Upper lobe of left lung (tissue), 6 donors: Measurements from ENCODE around the gene S1PR4. TPM values are rescaled to one million over a fixed set of nuclear protein-coding genes. Genes with fewer than 3 reads are reported as not detected.

ENCODE experiments used
- ATAC-seq, 2 donors: fragments of 200-7000 bp; cut with Tn5 transposase; one replicate each; pipeline ENCODE4 v1.9.1; 2022; ENCODE audit warnings: mild to moderate bottlenecking in 2 of 2, moderate library complexity in 2 of 2; ENCODE audit not compliant: low FRiP score in 2 of 2
- DNase-seq, 2 donors: peaks; one replicate each; pipeline ENCODE4 v3.0.0-alpha.2; 2019 to 2020
- H3K27ac ChIP-seq, 4 donors: fragments of 200-600 bp; sonication (generic); one replicate each; pipeline ENCODE4 v1.5.1; 2016 to 2019
- H3K27me3 ChIP-seq, 4 donors: fragments of 200-600 bp; sonication (generic); one replicate each; pipeline ENCODE4 v1.5.1; 2017 to 2019
- H3K36me3 ChIP-seq, 4 donors: fragments of 200-600 bp; sonication (generic); one replicate each; pipeline ENCODE4 v1.5.1; 2016 to 2019
- H3K4me1 ChIP-seq, 4 donors: fragments of 200-600 bp; sonication (generic); one replicate each; pipeline ENCODE4 v1.5.1; 2018 to 2019
- H3K4me3 ChIP-seq, 4 donors: fragments of 200-600 bp; sonication (generic); one replicate each; pipeline ENCODE4 v1.5.1; 2017 to 2019; ENCODE audit warnings: mild to moderate bottlenecking in 2 of 4, moderate library complexity in 1 of 4
- H3K9me3 ChIP-seq, 4 donors: fragments of 200-600 bp; sonication (generic); one replicate each; pipeline ENCODE4 v1.5.1; 2018 to 2019
- CTCF ChIP-seq, 6 experiments: fragments of 450-650 bp in 4 of 6; fragments of 200-600 bp in 2 of 6; sonication (generic) in 2 of 6; IDR thresholded peaks; one replicate each; pipeline ENCODE4 v1.5.1; 2016 to 2019; ENCODE audit warnings: antibody characterized with exemption in 6 of 6
- EP300 ChIP-seq, 4 donors: sonication (generic); formaldehyde crosslinking; IDR thresholded peaks; one replicate each; pipeline ENCODE4 v1.5.1; 2017; ENCODE audit warnings: antibody characterized with exemption in 4 of 4, control low read depth in 2 of 4
- POLR2A ChIP-seq, 4 donors: fragments of 450-650 bp; IDR thresholded peaks; one replicate each; pipeline ENCODE4 v1.5.1; 2016 to 2017; ENCODE audit warnings: antibody characterized with exemption in 4 of 4, mild to moderate bottlenecking in 2 of 4
- POLR2AphosphoS5 ChIP-seq, 2 donors: sonication (generic); formaldehyde crosslinking; IDR thresholded peaks; one replicate each; pipeline ENCODE4 v1.5.1; 2017; ENCODE audit warnings: antibody characterized with exemption in 2 of 2
- WGBS, 2 donors: methylation state at CpG; one replicate each; pipeline ENCODE4 v1.1.5; 2017 to 2018; 5-methylcytosine and 5-hydroxymethylcytosine counted together
- total RNA-seq, 6 donors: library from RNA; depleted of rRNA in 4 of 6; stranded (reverse); fragments of >200 nt in 4 of 6; gene quantifications; one replicate each; pipeline versions ENCODE4 v1.1.0 to v1.2.1, GENCODE V29; 2016 to 2021
- donor health status: DM: no; HTN: no; CAD: no; lungs with moderate emphysema.
- donor health status: DM: no; HTN: yes; CAD: no; lungs with severe emphysema.

Gene S1PR4
- total RNA-seq, 6 donors from 2014 or later: 19.1 to 41.6 (median 33.7) TPM

- Histone ChIP-seq H3K4me3 (no peak overlapping the region), H3K4me1 (peaks cover 0 to 13% (median 10%) of the 10 kb centered on the region in 4 donors), H3K36me3 (peaks cover 0 to 57% (median 27%) of the 10 kb centered on the region in 4 donors), H3K9me3 (no peaks in the 10 kb centered on the region), H3K27ac (no peak overlapping the region), H3K27me3 (no peaks in the 10 kb centered on the region)
- TF ChIP-seq POLR2AphosphoS5 (IDR thresholded peaks at IDR 0.05) (no peak), CTCF (IDR thresholded peaks at IDR 0.05) (no peak), POLR2A (IDR thresholded peaks at IDR 0.05) (no peak), EP300 (IDR thresholded peaks at IDR 0.05) (no peak)
- DNase-seq: peak in 1 of 2 donors; percentile 76
- 70 to 80% methylated on average over 14 to 31 of the region's 40 CpGs for WGBS, 2 donors
- ATAC-seq: no peak
Measured at GRCh38 chr19:3193256-3194105, 14.9 kb downstream of the S1PR4 start.

- Histone ChIP-seq H3K27ac (no peak overlapping the region), H3K36me3 (peaks cover 0 to 62% (median 31%) of the 10 kb centered on the region in 4 donors), H3K9me3 (no peaks in the 10 kb centered on the region), H3K27me3 (no peaks in the 10 kb centered on the region), H3K4me3 (no peak overlapping the region), H3K4me1 (peaks cover 0 to 4% (median 2%) of the 10 kb centered on the region in 4 donors)
- DNase-seq (no peak), ATAC-seq (no peak)
- TF ChIP-seq POLR2A (IDR thresholded peaks at IDR 0.05) (no peak), POLR2AphosphoS5 (IDR thresholded peaks at IDR 0.05) (no peak), EP300 (IDR thresholded peaks at IDR 0.05) (no peak), CTCF (IDR thresholded peaks at IDR 0.05) (no peak)
- 86 to 93% methylated on average over 17 of the region's 17 CpGs for WGBS, 2 donors
Measured at GRCh38 chr19:3194106-3195087, 15.8 kb downstream of the S1PR4 start.

GRCh38 chr19:3196064-3196932 is 17.7 kb downstream of the S1PR4 start:
- TF ChIP-seq EP300 (IDR thresholded peaks at IDR 0.05) (no peak), CTCF (IDR thresholded peaks at IDR 0.05) (no peak), POLR2A (IDR thresholded peaks at IDR 0.05) (no peak), POLR2AphosphoS5 (IDR thresholded peaks at IDR 0.05) (no peak)
- H3K4me1 ChIP-seq: no peaks in the 10 kb centered on the region
- no peaks in the 10 kb centered on the region for H3K9me3 ChIP-seq
- 93 to 97% methylated on average over 18 to 38 of the region's 42 CpGs for WGBS, 2 donors
- H3K4me3 ChIP-seq: no peak overlapping the region
- H3K27ac ChIP-seq: no peak overlapping the region
- no peaks in the 10 kb centered on the region for H3K27me3 ChIP-seq
- peak in 1 of 2 donors; percentile 74 for DNase-seq
- H3K36me3 ChIP-seq: peaks cover 0 to 65% (median 36%) of the 10 kb centered on the region in 4 donors
- ATAC-seq: no peak

GRCh38 chr19:3196933-3197205 is 18.3 kb downstream of the S1PR4 start:
- WGBS, 2 donors: 93 to 95% methylated on average over 5 to 14 of the region's 14 CpGs
- DNase-seq: peak in 1 of 2 donors; percentile 69
- no peaks in the 10 kb centered on the region for H3K9me3 ChIP-seq

More at GRCh38 chr19:3196933-3197205, 18.3 kb downstream of the S1PR4 start:
- no peak for ATAC-seq
- no peak for TF ChIP-seq EP300 (IDR thresholded peaks at IDR 0.05)
- TF ChIP-seq POLR2AphosphoS5 (IDR thresholded peaks at IDR 0.05): no peak
- TF ChIP-seq POLR2A (IDR thresholded peaks at IDR 0.05): no peak
- TF ChIP-seq CTCF (IDR thresholded peaks at IDR 0.05): no peak
- Histone ChIP-seq H3K4me1 (no peaks in the 10 kb centered on the region), H3K36me3 (peaks cover 0 to 68% (median 41%) of the 10 kb centered on the region in 4 donors), H3K27me3 (no peaks in the 10 kb centered on the region), H3K27ac (no peak overlapping the region), H3K4me3 (no peak overlapping the region)
